ENCODE data around the gene OVOL3. TPM values are rescaled to one million over a fixed set of nuclear protein-coding genes. Genes with fewer than 3 reads are reported as not detected.

Gene OVOL3
- total and polyA plus RNA-seq, 7 donors = not detected

GRCh38 chr19:36090910-36091695 lies 19.8 kb upstream of the OVOL3 start:
- H3K27me3 ChIP-seq = no peaks in the 10 kb centered on the region
- no peak overlapping the region for H3K4me3 ChIP-seq
- TF ChIP-seq CTCF (IDR thresholded peaks at IDR 0.05) = no peak
- TF ChIP-seq EP300 (IDR thresholded peaks at IDR 0.05) = no peak
- no peak for TF ChIP-seq POLR2AphosphoS5 (IDR thresholded peaks at IDR 0.05)
- TF ChIP-seq POLR2A (IDR thresholded peaks at IDR 0.05) = no peak
- no peaks in the 10 kb centered on the region for H3K9me3 ChIP-seq
- H3K4me1 ChIP-seq = no peaks in the 10 kb centered on the region
- no peaks in the 10 kb centered on the region for H3K36me3 ChIP-seq
- DNase-seq = no peak
- WGBS, 2 donors = 71 to 78% methylated on average over 13 of the region's 13 CpGs
- no peak overlapping the region for H3K27ac ChIP-seq
- intact Hi-C loops (cut with DNase I) = no loop called here

GRCh38 chr19:36092566-36092965 lies 18.4 kb upstream of the OVOL3 start:
- H3K36me3 ChIP-seq = no peaks in the 10 kb centered on the region
- intact Hi-C loops (cut with DNase I) = no loop called here
- no peak for DNase-seq
- H3K27ac ChIP-seq = no peak overlapping the region
- WGBS, 2 donors = 96 to 97% methylated on average over 7 of the region's 7 CpGs
- H3K4me3 ChIP-seq = no peak overlapping the region
- H3K9me3 ChIP-seq = no peaks in the 10 kb centered on the region
- no peaks in the 10 kb centered on the region for H3K27me3 ChIP-seq
- no peaks in the 10 kb centered on the region for H3K4me1 ChIP-seq
- TF ChIP-seq POLR2A (IDR thresholded peaks at IDR 0.05) = no peak
- TF ChIP-seq EP300 (IDR thresholded peaks at IDR 0.05) = no peak
- TF ChIP-seq POLR2AphosphoS5 (IDR thresholded peaks at IDR 0.05) = no peak
- no peak for TF ChIP-seq CTCF (IDR thresholded peaks at IDR 0.05)

GRCh38 chr19:36093146-36093662 lies 17.7 kb upstream of the OVOL3 start:
- no peak for DNase-seq
- Histone ChIP-seq H3K4me3 (no peak overlapping the region), H3K27me3 (no peaks in the 10 kb centered on the region), H3K9me3 (no peaks in the 10 kb centered on the region), H3K36me3 (no peaks in the 10 kb centered on the region), H3K27ac (no peak overlapping the region), H3K4me1 (no peaks in the 10 kb centered on the region)
- WGBS, 2 donors = 81 to 92% methylated on average over 5 of the region's 5 CpGs
- intact Hi-C loops (cut with DNase I) = no loop called here
- TF ChIP-seq EP300 (IDR thresholded peaks at IDR 0.05) (no peak), POLR2A (IDR thresholded peaks at IDR 0.05) (no peak), CTCF (IDR thresholded peaks at IDR 0.05) (no peak), POLR2AphosphoS5 (IDR thresholded peaks at IDR 0.05) (no peak)

GRCh38 chr19:36093687-36094086 lies 17.3 kb upstream of the OVOL3 start:
- H3K9me3 ChIP-seq = no peaks in the 10 kb centered on the region
- H3K27me3 ChIP-seq = no peaks in the 10 kb centered on the region
- no peaks in the 10 kb centered on the region for H3K4me1 ChIP-seq
- DNase-seq = no peak
- WGBS, 2 donors = 67 to 93% methylated on average over 6 of the region's 6 CpGs
- H3K4me3 ChIP-seq = no peak overlapping the region
- H3K36me3 ChIP-seq = no peaks in the 10 kb centered on the region
- H3K27ac ChIP-seq = no peak overlapping the region
- intact Hi-C loops (cut with DNase I) = no loop called here
- TF ChIP-seq EP300 (IDR thresholded peaks at IDR 0.05) (no peak), CTCF (IDR thresholded peaks at IDR 0.05) (no peak), POLR2AphosphoS5 (IDR thresholded peaks at IDR 0.05) (no peak), POLR2A (IDR thresholded peaks at IDR 0.05) (no peak)

Data from sigmoid colon (tissue), 7 donors.